RWPE2 (cell line): ENCODE measurements around the gene MRPS7.

Experiments used
- ATAC-seq: fragments of 200-7000 bp; cut with Tn5 transposase; 3 replicates; pipeline ENCODE4 v1.9.1; 2021; ENCODE audit warnings: low read depth
- DNase-seq: peaks from one replicate; pipeline ENCODE4 v3.0.0-alpha.2; 2020; ENCODE audit warnings: low spot score
- H3K27ac ChIP-seq: fragments of 450-650 bp; 2 replicates; pipeline ENCODE4 v1.5.1; 2017; ENCODE audit warnings: mild to moderate bottlenecking; ENCODE audit not compliant: poor library complexity, severe bottlenecking
- H3K27me3 ChIP-seq: fragments of 250-450 bp; sonication (Bioruptor Pico); 2 replicates; pipeline ENCODE4 v1.5.1; 2021; ENCODE audit warnings: mild to moderate bottlenecking, moderate library complexity; ENCODE audit not compliant: insufficient read depth, poor library complexity, severe bottlenecking
- H3K36me3 ChIP-seq: fragments of 250-450 bp; sonication (Bioruptor Pico); 2 replicates; pipeline ENCODE4 v1.5.1; 2020; ENCODE audit warnings: low read depth, mild to moderate bottlenecking, moderate library complexity
- H3K4me1 ChIP-seq: fragments of 250-450 bp; sonication (Bioruptor Pico); 2 replicates; pipeline ENCODE4 v1.5.1; 2021; ENCODE audit warnings: mild to moderate bottlenecking, moderate library complexity; ENCODE audit not compliant: insufficient read depth, poor library complexity, severe bottlenecking
- H3K4me3 ChIP-seq: fragments of 250-450 bp; sonication (Bioruptor Pico); 2 replicates; pipeline ENCODE4 v1.5.1; 2021; ENCODE audit warnings: mild to moderate bottlenecking, moderate library complexity; ENCODE audit not compliant: severe bottlenecking
- H3K9me3 ChIP-seq: fragments of 250-450 bp; sonication (Bioruptor Pico); 2 replicates; pipeline ENCODE4 v1.5.1; 2021; ENCODE audit warnings: mild to moderate bottlenecking, moderate library complexity; ENCODE audit not compliant: severe bottlenecking
- CTCF ChIP-seq: fragments of 450-650 bp; IDR thresholded peaks from one replicate; pipeline ENCODE4 v1.5.1; 2017; ENCODE audit warnings: mild to moderate bottlenecking, moderate library complexity; ENCODE audit not compliant: poor library complexity, severe bottlenecking

The MRPS7 gene

GRCh38 chr17:75228305-75228704 lies 33.4 kb upstream of the MRPS7 start:
- H3K27me3 ChIP-seq, result no peaks in the 10 kb centered on the region
- H3K9me3 ChIP-seq, result no peaks in the 10 kb centered on the region
- H3K4me3 ChIP-seq, result no peak overlapping the region
- ATAC-seq (no peak), DNase-seq (no peak)
- H3K36me3 ChIP-seq, result peaks cover 90% of the 10 kb centered on the region
- no peak overlapping the region for H3K27ac ChIP-seq
- H3K4me1 ChIP-seq, result no peaks in the 10 kb centered on the region
- TF ChIP-seq CTCF, result no peak

- no peak for DNase-seq
- Histone ChIP-seq H3K4me3 (no peak overlapping the region), H3K9me3 (no peaks in the 10 kb centered on the region), H3K4me1 (no peaks in the 10 kb centered on the region), H3K27me3 (no peaks in the 10 kb centered on the region), H3K27ac (no peak overlapping the region), H3K36me3 (peaks cover 90% of the 10 kb centered on the region)
- no peak for ATAC-seq
- no peak for TF ChIP-seq CTCF
Observed at GRCh38 chr17:75228847-75229246, 32.8 kb upstream of the MRPS7 start.

- H3K27ac ChIP-seq, result no peak overlapping the region
- H3K9me3 ChIP-seq, result no peaks in the 10 kb centered on the region
- H3K27me3 ChIP-seq, result no peaks in the 10 kb centered on the region
- no peak for ATAC-seq
- no peak overlapping the region for H3K4me3 ChIP-seq
- no peaks in the 10 kb centered on the region for H3K4me1 ChIP-seq
- no peak for TF ChIP-seq CTCF
- no peak for DNase-seq
- peaks cover 90% of the 10 kb centered on the region for H3K36me3 ChIP-seq
Observed at GRCh38 chr17:75231071-75231470, 30.6 kb upstream of the MRPS7 start.

GRCh38 chr17:75231741-75232464 lies 29.8 kb upstream of the MRPS7 start:
- Histone ChIP-seq H3K27me3 (no peaks in the 10 kb centered on the region), H3K27ac (no peak overlapping the region)

More at GRCh38 chr17:75231741-75232464, 29.8 kb upstream of the MRPS7 start:
- no peak for DNase-seq
- TF ChIP-seq CTCF, result no peak
- Histone ChIP-seq H3K4me1 (no peaks in the 10 kb centered on the region), H3K9me3 (no peaks in the 10 kb centered on the region), H3K36me3 (peaks cover 90% of the 10 kb centered on the region), H3K4me3 (no peak overlapping the region)
- ATAC-seq, result no peak
